ENCODE data around the gene CCL24.
"Not testable (repeated sequence)": the region's sequence is repeated elsewhere in the genome, so short reads cannot be mapped to it uniquely, and the experiment has no call there.

Gene CCL24

GRCh38 chr7:75798770-75799169 lies 14.8 kb downstream of the CCL24 start:
- DNase-seq (ENCODE audit: insufficient read length), result no peak
- no peak for TF ChIP-seq TAF1 (IDR thresholded peaks at IDR 0.05; ENCODE audit: borderline replicate concordance, low read depth, low read length)
- TF ChIP-seq POLR2A (IDR thresholded peaks at IDR 0.05; ENCODE audit: low read depth, low read length), result no peak
- no peak for TF ChIP-seq POLR2AphosphoS5 (IDR thresholded peaks at IDR 0.05; ENCODE audit: low read depth, low read length)
- no peak for FAIRE-seq

DNA sequence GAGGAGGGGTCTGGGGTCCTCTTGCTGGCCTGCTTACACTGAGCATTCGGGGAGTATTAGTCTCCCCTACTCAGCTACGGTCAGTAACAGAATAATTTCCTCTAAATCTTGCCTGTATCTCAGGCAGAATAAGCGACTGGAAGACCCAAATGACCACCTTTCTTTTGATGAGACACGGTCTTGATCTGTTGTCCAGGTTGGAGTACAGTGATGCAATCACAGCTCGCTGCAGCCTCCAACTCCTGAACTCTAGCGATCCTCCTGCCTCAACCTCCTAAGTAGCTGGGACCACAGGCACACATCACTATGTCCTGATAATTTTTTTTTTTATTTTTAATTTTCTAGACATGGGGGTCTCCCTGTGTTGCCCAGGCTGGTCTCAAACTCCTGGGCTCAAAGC lies 17.2 kb downstream of the CCL24 start:
- TF ChIP-seq POLR2A (IDR thresholded peaks at IDR 0.05; ENCODE audit: low read depth, low read length) (no peak), TAF1 (IDR thresholded peaks at IDR 0.05; ENCODE audit: borderline replicate concordance, low read depth, low read length) (no peak), POLR2AphosphoS5 (IDR thresholded peaks at IDR 0.05; ENCODE audit: low read depth, low read length) (no peak)
- FAIRE-seq (no peak), DNase-seq (ENCODE audit: insufficient read length) (no peak)

DNA sequence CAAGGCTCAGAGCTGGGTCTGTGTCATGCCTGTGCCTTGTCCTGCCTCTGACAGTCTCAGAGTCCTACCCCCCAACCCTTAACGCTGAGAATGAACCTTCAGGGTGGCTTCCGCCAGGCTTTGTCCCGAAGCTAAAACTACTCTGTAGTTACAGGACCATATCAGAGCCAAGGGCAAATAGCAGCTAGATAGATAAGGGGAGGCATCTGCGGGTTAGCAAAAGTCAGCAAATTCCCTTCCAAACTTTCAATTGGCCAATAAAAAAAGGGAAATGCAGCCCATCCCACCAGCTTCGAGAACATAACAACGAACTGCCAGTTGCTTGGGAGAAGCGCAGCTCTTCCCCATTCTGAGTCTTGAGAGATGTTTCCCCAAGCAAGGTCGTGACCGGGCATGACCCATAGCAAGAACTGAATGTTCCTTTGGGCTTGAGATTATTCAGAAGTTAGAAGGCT lies 17.7 kb downstream of the CCL24 start:
- DNase-seq (ENCODE audit: insufficient read length), result no peak
- TF ChIP-seq POLR2A (IDR thresholded peaks at IDR 0.05; ENCODE audit: low read depth, low read length) (no peak), TAF1 (IDR thresholded peaks at IDR 0.05; ENCODE audit: borderline replicate concordance, low read depth, low read length) (no peak), POLR2AphosphoS5 (IDR thresholded peaks at IDR 0.05; ENCODE audit: low read depth, low read length) (no peak)
- no peak for FAIRE-seq

GRCh38 chr7:75793676-75794075 lies 19.9 kb downstream of the CCL24 start:
- no peak for FAIRE-seq
- TF ChIP-seq POLR2AphosphoS5 (IDR thresholded peaks at IDR 0.05; ENCODE audit: low read depth, low read length) (no peak), POLR2A (IDR thresholded peaks at IDR 0.05; ENCODE audit: low read depth, low read length) (no peak), TAF1 (IDR thresholded peaks at IDR 0.05; ENCODE audit: borderline replicate concordance, low read depth, low read length) (no peak)
- DNase-seq (ENCODE audit: insufficient read length), result no peak

DNA sequence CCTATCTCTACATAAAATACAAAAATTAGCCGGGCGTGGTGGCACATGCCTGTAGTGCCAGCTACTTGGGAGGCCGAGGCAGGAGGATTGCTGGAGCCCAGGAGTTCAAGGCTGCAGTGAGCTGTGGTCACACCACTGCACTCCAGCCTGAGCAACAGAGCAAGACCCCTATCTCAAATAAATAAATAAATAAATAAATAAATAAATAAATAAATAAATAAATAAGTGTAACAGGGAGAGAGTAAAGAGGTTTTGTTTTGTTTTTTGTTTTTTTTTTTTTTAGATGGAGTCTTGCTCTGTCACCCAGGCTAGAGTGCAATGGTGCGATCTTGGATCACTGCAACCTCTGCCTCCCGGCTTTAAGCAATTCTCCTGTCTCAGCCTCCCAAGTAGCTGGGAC lies 21.0 kb downstream of the CCL24 start:
- FAIRE-seq; DNase-seq (ENCODE audit: insufficient read length): not testable (repeated sequence)

DNA sequence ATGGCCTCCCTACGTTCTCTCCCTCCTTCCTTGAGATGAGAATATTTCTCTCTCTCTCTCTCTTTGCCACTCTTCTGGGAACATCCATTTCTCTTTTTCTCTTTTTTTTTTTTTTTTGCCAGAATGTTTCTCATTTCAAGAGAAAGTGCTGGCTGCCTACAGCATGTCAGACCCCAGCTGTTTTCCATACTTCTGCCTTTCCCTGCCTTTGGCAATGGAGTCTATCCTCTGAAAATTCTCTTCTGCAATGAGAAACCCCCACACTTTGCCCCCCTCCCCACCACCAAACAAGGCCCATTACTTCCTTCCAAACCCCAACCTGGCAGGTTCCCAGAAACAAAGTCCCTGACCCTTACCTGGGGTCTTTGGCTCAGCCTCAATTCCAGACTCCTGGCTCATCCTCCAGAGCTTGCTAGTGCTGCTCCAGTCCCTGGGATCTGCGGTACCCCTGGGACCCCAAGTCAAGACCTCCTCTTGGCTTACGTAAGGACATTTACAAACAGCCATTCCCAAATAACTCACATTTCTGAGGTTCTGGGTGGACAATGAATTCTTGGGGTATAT lies 24.2 kb downstream of the CCL24 start:
- DNase-seq (ENCODE audit: insufficient read length) (no peak), FAIRE-seq (no peak)
- TF ChIP-seq TAF1 (IDR thresholded peaks at IDR 0.05; ENCODE audit: borderline replicate concordance, low read depth, low read length) (no peak), POLR2A (IDR thresholded peaks at IDR 0.05; ENCODE audit: low read depth, low read length) (no peak), POLR2AphosphoS5 (IDR thresholded peaks at IDR 0.05; ENCODE audit: low read depth, low read length) (no peak)

- not testable (repeated sequence) for FAIRE-seq; DNase-seq (ENCODE audit: insufficient read length)
Measured at GRCh38 chr7:75788154-75788847, 25.3 kb downstream of the CCL24 start.

DNA sequence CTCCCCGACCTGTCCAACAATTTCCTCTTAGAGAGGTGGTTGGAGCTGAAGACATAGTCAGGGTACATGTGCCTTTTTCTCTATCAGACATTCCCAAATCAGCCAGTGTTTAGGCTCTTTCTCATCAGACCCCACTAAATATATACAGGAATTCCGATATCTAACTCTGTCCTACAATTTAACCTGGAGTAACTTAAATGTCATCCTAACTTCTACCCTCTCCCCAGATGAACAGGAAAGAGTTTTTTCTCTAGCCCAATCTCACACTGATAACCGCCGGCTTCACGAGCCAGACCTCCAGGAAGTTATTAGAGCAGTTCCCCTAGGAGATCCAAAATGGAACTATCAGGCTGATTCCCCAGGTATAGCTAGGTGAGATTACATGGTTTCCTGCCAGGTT lies 30.5 kb downstream of the CCL24 start:
- FAIRE-seq; DNase-seq (ENCODE audit: insufficient read length): not testable (repeated sequence)

- FAIRE-seq; DNase-seq (ENCODE audit: insufficient read length): not testable (repeated sequence)
Measured at GRCh38 chr7:75780647-75781273, 32.8 kb downstream of the CCL24 start.

DNA sequence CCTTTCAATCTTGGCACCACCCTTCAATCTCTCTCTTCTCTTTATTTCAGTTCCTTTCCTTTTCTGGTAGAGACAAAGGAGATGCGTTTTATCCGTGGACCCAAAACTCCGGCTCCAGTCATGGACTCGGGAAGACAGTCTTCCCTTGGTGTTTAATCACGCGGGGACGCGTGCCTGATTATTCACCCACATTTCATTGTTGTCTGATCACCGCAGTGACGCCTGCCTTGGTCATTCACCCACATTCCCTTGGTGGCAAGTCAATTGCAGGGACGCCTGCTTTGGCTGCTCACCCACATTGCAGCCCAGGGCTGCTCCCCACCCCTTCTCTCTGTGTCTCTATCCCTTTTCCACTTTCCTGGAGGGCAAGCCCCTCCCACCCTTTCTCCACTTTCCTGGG lies 34.1 kb downstream of the CCL24 start:
- FAIRE-seq; DNase-seq (ENCODE audit: insufficient read length): not testable (repeated sequence)

GRCh38 chr7:75779035-75779434 lies 34.6 kb downstream of the CCL24 start:
- not testable (repeated sequence) for FAIRE-seq; DNase-seq (ENCODE audit: insufficient read length)

DNA sequence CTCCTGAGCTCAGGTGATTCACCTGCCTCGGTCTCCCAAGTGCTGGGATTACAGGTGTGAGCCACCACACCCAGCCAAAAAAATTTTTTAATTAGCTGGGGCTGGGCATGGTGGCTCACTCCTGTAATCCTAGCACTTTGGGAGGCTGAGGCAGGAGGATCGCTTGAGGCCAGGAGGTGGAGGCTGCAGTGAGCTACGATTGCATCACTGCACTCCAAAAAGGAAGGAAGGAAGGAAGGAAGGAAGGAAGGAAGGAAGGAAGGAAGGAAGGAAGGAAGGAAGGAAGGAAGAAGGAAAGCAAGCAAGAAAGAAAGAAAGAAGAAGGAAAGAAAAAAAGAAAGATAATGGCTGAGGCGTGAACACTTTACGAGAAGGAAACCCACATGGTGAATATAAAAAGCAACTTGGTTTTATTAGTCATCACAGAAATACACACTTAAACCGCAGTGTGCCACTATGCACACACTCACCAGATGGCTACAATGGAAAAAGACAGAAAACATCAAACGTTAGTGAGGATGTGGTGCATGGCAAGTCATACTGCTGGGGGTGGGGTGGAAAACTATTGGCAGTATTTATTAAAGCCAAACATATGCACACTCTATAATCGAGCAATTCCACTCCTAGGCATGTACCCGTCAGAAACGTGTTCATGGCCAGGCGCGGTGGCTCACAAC lies 37.2 kb downstream of the CCL24 start:
- DNase-seq (ENCODE audit: insufficient read length) (no peak), FAIRE-seq (no peak)
- TF ChIP-seq POLR2AphosphoS5 (IDR thresholded peaks at IDR 0.05; ENCODE audit: low read depth, low read length), result no peak
- no peak for TF ChIP-seq TAF1 (IDR thresholded peaks at IDR 0.05; ENCODE audit: borderline replicate concordance, low read depth, low read length)
- no peak for TF ChIP-seq POLR2A (IDR thresholded peaks at IDR 0.05; ENCODE audit: low read depth, low read length)

DNA sequence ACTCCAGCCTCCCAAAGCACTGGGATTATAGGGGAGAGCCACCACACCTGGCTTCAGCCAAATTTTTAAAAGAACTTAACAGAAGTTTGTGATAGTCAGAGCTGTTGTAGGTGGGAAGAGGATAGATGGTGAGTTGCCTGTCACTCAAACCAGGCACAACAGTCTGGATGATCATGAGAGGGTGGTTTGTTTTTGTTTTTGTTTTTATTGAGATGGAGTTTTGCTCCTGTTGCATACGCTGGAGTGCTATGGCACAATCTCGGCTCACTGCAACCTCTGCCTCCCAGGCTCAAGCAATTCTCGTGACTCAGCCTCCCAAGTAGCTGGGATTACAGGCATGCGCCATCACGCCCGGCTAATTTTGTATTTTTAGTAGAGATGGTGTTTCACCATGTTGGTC lies 39.6 kb downstream of the CCL24 start:
- not testable (repeated sequence) for FAIRE-seq; DNase-seq (ENCODE audit: insufficient read length)
